ENCODE results near the gene CLCNKB.

DNA sequence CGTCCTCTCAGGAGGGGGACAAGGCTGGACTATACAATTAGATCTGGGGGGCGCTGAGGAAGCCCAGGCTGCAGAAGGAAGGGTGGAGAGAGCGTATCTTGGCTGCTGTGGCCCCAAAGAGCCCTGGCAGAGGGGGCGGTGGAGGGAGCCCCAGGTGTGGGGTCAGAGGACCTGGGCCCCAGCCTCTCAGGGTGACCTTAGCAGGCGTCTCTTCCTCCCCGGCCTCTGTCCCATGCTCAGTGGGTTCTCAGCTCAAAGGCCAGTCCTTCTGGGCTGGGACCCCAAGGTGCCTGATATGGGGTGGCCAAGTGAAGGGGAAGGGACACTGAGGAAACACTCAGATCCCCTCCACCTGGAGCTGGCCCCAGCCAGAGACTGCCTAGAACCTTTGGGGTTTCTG lies 28.0 kb downstream of the CLCNKB start:
- TF ChIP-seq, protein P1, sequence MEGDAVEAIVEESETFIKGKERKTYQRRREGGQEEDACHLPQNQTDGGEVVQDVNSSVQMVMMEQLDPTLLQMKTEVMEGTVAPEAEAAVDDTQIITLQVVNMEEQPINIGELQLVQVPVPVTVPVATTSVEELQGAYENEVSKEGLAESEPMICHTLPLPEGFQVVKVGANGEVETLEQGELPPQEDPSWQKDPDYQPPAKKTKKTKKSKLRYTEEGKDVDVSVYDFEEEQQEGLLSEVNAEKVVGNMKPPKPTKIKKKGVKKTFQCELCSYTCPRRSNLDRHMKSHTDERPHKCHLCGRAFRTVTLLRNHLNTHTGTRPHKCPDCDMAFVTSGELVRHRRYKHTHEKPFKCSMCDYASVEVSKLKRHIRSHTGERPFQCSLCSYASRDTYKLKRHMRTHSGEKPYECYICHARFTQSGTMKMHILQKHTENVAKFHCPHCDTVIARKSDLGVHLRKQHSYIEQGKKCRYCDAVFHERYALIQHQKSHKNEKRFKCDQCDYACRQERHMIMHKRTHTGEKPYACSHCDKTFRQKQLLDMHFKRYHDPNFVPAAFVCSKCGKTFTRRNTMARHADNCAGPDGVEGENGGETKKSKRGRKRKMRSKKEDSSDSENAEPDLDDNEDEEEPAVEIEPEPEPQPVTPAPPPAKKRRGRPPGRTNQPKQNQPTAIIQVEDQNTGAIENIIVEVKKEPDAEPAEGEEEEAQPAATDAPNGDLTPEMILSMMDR (conservative IDR thresholded peaks at IDR 0.05; ENCODE audit: low read depth in 2 of 2), result no peak
- TF ChIP-seq, protein P2, sequence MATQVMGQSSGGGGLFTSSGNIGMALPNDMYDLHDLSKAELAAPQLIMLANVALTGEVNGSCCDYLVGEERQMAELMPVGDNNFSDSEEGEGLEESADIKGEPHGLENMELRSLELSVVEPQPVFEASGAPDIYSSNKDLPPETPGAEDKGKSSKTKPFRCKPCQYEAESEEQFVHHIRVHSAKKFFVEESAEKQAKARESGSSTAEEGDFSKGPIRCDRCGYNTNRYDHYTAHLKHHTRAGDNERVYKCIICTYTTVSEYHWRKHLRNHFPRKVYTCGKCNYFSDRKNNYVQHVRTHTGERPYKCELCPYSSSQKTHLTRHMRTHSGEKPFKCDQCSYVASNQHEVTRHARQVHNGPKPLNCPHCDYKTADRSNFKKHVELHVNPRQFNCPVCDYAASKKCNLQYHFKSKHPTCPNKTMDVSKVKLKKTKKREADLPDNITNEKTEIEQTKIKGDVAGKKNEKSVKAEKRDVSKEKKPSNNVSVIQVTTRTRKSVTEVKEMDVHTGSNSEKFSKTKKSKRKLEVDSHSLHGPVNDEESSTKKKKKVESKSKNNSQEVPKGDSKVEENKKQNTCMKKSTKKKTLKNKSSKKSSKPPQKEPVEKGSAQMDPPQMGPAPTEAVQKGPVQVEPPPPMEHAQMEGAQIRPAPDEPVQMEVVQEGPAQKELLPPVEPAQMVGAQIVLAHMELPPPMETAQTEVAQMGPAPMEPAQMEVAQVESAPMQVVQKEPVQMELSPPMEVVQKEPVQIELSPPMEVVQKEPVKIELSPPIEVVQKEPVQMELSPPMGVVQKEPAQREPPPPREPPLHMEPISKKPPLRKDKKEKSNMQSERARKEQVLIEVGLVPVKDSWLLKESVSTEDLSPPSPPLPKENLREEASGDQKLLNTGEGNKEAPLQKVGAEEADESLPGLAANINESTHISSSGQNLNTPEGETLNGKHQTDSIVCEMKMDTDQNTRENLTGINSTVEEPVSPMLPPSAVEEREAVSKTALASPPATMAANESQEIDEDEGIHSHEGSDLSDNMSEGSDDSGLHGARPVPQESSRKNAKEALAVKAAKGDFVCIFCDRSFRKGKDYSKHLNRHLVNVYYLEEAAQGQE (IDR thresholded peaks at IDR 0.05; ENCODE audit: unreplicated experiment), result no peak
- no peak for TF ChIP-seq EZH2phosphoT487 (IDR thresholded peaks at IDR 0.05; ENCODE audit: unreplicated experiment)
- TF ChIP-seq POLR2AphosphoS5 (IDR thresholded peaks at IDR 0.05; ENCODE audit: low read depth), result no peak
- TF ChIP-seq CREB1 (CRISPR knock-in tag; IDR thresholded peaks at IDR 0.05; ENCODE audit: low read depth), result no peak
- no peak for TF ChIP-seq NANOG (IDR thresholded peaks at IDR 0.05; ENCODE audit: borderline replicate concordance)
- no peak for TF ChIP-seq EZH2 (IDR thresholded peaks at IDR 0.05; ENCODE audit: low read depth, unreplicated experiment)
- TF ChIP-seq, protein P3, sequence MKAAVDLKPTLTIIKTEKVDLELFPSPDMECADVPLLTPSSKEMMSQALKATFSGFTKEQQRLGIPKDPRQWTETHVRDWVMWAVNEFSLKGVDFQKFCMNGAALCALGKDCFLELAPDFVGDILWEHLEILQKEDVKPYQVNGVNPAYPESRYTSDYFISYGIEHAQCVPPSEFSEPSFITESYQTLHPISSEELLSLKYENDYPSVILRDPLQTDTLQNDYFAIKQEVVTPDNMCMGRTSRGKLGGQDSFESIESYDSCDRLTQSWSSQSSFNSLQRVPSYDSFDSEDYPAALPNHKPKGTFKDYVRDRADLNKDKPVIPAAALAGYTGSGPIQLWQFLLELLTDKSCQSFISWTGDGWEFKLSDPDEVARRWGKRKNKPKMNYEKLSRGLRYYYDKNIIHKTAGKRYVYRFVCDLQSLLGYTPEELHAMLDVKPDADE (IDR thresholded peaks at IDR 0.05), result no peak
- TF ChIP-seq JUNB (IDR thresholded peaks at IDR 0.05; ENCODE audit: unreplicated experiment), result no peak
- TF ChIP-seq ZNF331 (CRISPR knock-in tag; IDR thresholded peaks at IDR 0.05; ENCODE audit: low read depth), result no peak
- TF ChIP-seq, protein P4, sequence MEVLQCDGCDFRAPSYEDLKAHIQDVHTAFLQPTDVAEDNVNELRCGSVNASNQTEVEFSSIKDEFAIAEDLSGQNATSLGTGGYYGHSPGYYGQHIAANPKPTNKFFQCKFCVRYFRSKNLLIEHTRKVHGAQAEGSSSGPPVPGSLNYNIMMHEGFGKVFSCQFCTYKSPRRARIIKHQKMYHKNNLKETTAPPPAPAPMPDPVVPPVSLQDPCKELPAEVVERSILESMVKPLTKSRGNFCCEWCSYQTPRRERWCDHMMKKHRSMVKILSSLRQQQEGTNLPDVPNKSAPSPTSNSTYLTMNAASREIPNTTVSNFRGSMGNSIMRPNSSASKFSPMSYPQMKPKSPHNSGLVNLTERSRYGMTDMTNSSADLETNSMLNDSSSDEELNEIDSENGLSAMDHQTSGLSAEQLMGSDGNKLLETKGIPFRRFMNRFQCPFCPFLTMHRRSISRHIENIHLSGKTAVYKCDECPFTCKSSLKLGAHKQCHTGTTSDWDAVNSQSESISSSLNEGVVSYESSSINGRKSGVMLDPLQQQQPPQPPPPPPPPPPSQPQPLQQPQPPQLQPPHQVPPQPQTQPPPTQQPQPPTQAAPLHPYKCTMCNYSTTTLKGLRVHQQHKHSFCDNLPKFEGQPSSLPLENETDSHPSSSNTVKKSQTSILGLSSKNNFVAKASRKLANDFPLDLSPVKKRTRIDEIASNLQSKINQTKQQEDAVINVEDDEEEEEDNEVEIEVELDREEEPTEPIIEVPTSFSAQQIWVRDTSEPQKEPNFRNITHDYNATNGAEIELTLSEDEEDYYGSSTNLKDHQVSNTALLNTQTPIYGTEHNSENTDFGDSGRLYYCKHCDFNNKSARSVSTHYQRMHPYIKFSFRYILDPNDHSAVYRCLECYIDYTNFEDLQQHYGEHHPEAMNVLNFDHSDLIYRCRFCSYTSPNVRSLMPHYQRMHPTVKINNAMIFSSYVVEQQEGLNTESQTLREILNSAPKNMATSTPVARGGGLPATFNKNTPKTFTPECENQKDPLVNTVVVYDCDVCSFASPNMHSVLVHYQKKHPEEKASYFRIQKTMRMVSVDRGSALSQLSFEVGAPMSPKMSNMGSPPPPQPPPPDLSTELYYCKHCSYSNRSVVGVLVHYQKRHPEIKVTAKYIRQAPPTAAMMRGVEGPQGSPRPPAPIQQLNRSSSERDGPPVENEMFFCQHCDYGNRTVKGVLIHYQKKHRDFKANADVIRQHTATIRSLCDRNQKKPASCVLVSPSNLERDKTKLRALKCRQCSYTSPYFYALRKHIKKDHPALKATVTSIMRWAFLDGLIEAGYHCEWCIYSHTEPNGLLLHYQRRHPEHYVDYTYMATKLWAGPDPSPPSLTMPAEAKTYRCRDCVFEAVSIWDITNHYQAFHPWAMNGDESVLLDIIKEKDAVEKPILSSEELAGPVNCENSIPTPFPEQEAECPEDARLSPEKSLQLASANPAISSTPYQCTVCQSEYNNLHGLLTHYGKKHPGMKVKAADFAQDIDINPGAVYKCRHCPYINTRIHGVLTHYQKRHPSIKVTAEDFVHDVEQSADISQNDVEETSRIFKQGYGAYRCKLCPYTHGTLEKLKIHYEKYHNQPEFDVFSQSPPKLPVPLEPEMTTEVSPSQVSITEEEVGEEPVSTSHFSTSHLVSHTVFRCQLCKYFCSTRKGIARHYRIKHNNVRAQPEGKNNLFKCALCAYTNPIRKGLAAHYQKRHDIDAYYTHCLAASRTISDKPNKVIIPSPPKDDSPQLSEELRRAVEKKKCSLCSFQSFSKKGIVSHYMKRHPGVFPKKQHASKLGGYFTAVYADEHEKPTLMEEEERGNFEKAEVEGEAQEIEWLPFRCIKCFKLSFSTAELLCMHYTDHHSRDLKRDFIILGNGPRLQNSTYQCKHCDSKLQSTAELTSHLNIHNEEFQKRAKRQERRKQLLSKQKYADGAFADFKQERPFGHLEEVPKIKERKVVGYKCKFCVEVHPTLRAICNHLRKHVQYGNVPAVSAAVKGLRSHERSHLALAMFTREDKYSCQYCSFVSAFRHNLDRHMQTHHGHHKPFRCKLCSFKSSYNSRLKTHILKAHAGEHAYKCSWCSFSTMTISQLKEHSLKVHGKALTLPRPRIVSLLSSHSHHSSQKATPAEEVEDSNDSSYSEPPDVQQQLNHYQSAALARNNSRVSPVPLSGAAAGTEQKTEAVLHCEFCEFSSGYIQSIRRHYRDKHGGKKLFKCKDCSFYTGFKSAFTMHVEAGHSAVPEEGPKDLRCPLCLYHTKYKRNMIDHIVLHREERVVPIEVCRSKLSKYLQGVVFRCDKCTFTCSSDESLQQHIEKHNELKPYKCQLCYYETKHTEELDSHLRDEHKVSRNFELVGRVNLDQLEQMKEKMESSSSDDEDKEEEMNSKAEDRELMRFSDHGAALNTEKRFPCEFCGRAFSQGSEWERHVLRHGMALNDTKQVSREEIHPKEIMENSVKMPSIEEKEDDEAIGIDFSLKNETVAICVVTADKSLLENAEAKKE (CRISPR knock-in tag; IDR thresholded peaks at IDR 0.05), result no peak
- no peak for TF ChIP-seq STAT1 (IDR thresholded peaks at IDR 0.05; ENCODE audit: unreplicated experiment)
- TF ChIP-seq ZNF114 (CRISPR knock-in tag; IDR thresholded peaks at IDR 0.05), result no peak
